A549 (cell line): Measurements from ENCODE around the gene STEAP1B.

ENCODE experiments used
- BHLHE40 ChIP-seq: IDR thresholded peaks from 2 replicates; pipeline ENCODE4 v1.6.1; 2012; ENCODE audit warnings: low read depth, low read length, inconsistent platforms
- CEBPB ChIP-seq, 2 experiments: fragments of >200 bp in 1 of 2; sonication (Bioruptor Twin) in 1 of 2; formaldehyde crosslinking in 1 of 2; IDR thresholded peaks; 2 replicates each; pipeline ENCODE4 v1.6.1; 2012 to 2016
- CTCF ChIP-seq: fragments of >200 bp; sonication (Bioruptor Twin); formaldehyde crosslinking; IDR thresholded peaks from 3 replicates; pipeline ENCODE4 v1.5.1; 2016
- ELK1 ChIP-seq: fragments of 150-350 bp; IDR thresholded peaks from 2 replicates; pipeline ENCODE4 v1.6.1; 2014; ENCODE audit warnings: low read depth, mild to moderate bottlenecking, low read length
- EP300 ChIP-seq, 2 experiments: fragments of >200 bp; sonication (Bioruptor Twin); formaldehyde crosslinking; IDR thresholded peaks; 2 replicates in 1 of 2; 3 replicates in 1 of 2; pipeline ENCODE4 v1.6.1; 2016 to 2017
- FOSL2 ChIP-seq, 2 experiments: fragments of 450-650 bp in 1 of 2; fragments of >200 bp in 1 of 2; sonication (Bioruptor Twin) in 1 of 2; formaldehyde crosslinking; IDR thresholded peaks; 2 replicates each; pipeline versions ENCODE4 v1.5.0 to v1.6.1; 2016 to 2020; ENCODE audit warnings: mild to moderate bottlenecking in 1 of 2, moderate library complexity in 1 of 2
- HES2 ChIP-seq: fragments of >200 bp; sonication (Bioruptor Twin); formaldehyde crosslinking; IDR thresholded peaks from 2 replicates; pipeline ENCODE4 v1.6.1; 2016
- MAX ChIP-seq: IDR thresholded peaks from 2 replicates; pipeline ENCODE4 v1.6.1; 2012
- PHF8 ChIP-seq: fragments of 200-600 bp; sonication (generic); IDR thresholded peaks from 2 replicates; pipeline ENCODE4 v1.6.1; 2016; ENCODE audit warnings: low read depth, mild to moderate bottlenecking, antibody characterized with exemption, moderate library complexity, borderline replicate concordance
- POLR2A ChIP-seq: IDR thresholded peaks from 2 replicates; pipeline ENCODE4 v1.6.1; 2012; ENCODE audit warnings: mild to moderate bottlenecking, low read length
- RCOR1 ChIP-seq: fragments of 150-350 bp; IDR thresholded peaks from 2 replicates; pipeline ENCODE4 v1.6.1; 2014; ENCODE audit warnings: antibody characterized with exemption, low read length, low read depth
- SMC3 ChIP-seq: fragments of >200 bp; sonication (Bioruptor Twin); formaldehyde crosslinking; IDR thresholded peaks from 3 replicates; pipeline ENCODE4 v1.6.1; 2018; ENCODE audit warnings: inconsistent platforms
- ZC3H11A ChIP-seq: fragments of 450-650 bp; IDR thresholded peaks from 2 replicates; pipeline ENCODE4 v1.6.1; 2014; ENCODE audit warnings: antibody characterized with exemption, mild to moderate bottlenecking

GRCh38 chr7:22427104-22427503 is 72.9 kb downstream of the STEAP1B start:
- TF ChIP-seq ELK1: no peak
- no peak for TF ChIP-seq RCOR1
- no peak for TF ChIP-seq CTCF
- TF ChIP-seq HES2: no peak
- TF ChIP-seq SMC3: no peak
- TF ChIP-seq POLR2A: no peak
- no peak for TF ChIP-seq FOSL2 (IDR thresholded peaks at IDR 0.05)
- no peak for TF ChIP-seq FOSL2 (CRISPR knock-in tag; IDR thresholded peaks at IDR 0.05)
- TF ChIP-seq PHF8: no peak
- TF ChIP-seq BHLHE40: no peak
- no peak for TF ChIP-seq CEBPB (IDR thresholded peaks at IDR 0.05)
- TF ChIP-seq EP300 (IDR thresholded peaks at IDR 0.05): no peak
- no peak for TF ChIP-seq ZC3H11A
- TF ChIP-seq MAX: no peak
